Activated gamma-delta T cell treated with anti-CD3 and anti-CD28 coated beads, Interleukin-2, amount 50 U/mL, for 16 hours (primary cell): ENCODE results near the gene CNIH3.

Experiments
- DNase-seq: peaks from one replicate; pipeline ENCODE4 v3.0.0-alpha.2; 2020; ENCODE audit warnings: low read depth

CNIH3 gene

DNA sequence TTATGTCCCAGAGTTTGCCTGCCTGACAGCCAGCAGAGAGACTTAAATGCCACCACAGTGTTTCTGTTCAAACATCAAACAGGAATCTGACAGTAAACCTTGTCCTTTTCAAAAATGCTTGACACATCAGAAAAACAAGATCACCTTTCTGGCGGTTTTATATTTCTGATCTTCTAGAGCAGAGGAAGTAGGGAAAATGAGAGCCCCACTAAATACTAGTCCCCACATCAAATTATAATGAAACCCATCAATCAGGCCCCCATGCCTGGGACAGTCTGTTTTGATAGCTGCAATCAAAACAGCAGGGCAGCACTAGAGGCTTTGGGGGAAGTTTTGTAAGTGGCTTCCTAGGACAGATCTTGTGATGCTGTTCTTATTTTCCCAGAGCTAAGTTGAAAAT is 129.3 kb downstream of the CNIH3 start:
- no peak for DNase-seq

- no peak for DNase-seq
Observed at GRCh38 chr1:224745924-224746323, 129.8 kb downstream of the CNIH3 start.

DNA sequence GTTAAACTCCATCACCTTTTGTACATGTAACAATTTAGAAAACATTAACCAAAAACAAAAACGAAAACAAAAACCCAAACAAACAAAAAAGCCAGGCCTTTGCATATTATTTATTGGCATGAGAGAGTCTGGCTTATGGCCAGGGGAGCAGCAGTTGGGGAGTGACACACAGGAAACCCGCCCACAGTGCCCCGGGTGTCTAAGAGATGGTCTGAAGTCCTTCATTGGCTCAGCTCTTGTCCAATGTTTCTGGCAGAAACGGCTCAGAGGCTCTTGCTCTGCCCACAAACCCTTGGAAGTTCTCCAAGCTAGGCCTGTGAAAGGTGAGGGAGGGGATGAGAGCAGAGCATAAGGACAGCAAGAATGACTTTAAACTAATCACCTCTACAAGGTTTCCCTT is 131.5 kb downstream of the CNIH3 start:
- no peak for DNase-seq

GRCh38 chr1:224749916-224750315 is 133.8 kb downstream of the CNIH3 start:
- DNase-seq, result no peak

DNA sequence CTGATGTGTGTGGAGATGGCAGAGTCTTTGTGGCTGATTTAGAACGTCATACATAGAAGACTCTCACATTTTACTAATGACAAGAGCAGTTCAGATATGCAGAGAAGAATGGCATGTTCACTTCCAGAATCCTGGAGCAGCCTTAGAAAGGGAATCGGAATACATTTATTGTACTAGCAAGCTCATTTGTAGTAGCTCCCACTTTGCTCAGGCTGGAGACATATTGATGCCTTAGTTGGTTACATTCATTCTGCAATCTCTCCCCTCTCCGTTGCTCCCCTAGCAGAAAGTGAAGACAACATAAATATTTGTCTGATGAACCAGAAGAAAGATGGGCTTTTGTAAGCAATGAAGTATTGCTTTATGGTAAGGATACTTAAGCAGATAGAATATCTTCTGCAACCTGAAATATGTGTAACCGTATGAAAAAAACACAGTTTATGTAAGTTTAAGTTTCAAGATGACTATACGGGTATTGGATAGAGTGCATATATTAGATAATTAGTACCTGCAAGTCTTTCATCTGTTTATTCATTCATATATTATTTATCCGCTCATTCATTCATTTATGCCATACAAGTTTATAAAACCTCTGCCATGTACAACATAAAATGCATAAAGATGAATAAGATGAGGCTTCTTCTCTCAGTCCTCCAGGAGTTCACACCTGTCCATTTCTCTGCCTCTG is 135.7 kb downstream of the CNIH3 start:
- DNase-seq, result no peak

DNA sequence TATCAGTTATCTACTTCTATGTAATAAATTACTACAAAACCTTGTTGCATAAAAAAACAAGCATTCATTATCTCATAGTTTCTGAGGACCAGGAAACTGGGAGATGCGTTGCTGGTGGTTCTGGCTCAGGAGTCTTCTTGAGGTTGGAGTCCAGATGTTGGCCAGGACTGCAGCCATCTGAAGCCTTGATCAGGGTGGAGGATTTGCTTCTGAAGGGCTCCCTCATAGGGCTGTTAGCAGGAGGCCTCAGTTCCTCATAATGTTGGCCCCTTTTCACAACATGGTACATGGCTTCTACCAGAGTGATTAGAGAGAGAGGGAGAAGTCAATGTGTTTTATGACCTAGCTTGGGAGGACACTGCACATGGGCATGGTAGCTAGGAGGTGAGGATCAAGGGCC is 137.4 kb downstream of the CNIH3 start:
- DNase-seq, result no peak

- no peak for DNase-seq
Observed at GRCh38 chr1:224755586-224755985, 139.5 kb downstream of the CNIH3 start.

- no peak for DNase-seq
Observed at GRCh38 chr1:224757508-224757907, 141.4 kb downstream of the CNIH3 start.

- no peak for DNase-seq
Observed at GRCh38 chr1:224759135-224759534, 143.0 kb downstream of the CNIH3 start.

DNA sequence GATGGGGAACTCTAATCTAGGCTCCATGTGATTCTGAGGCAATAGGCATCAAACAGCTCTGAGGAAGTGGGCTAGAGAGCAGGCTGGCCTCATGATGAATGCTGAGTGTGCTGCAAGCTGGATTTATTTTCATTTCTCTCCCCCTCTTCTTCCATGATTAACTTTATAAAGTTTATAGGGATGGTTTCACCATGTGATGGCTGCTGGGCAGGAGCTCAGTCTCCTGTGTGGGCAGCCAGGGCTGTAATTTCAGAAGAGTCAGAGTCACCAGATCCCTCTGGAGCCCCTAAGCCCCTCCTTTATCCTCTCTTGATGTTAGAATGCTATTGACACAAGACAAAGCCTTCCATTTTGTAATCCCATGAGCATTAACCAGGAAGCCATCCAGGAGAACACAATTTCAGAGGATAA is 143.6 kb downstream of the CNIH3 start:
- DNase-seq, result no peak

DNA sequence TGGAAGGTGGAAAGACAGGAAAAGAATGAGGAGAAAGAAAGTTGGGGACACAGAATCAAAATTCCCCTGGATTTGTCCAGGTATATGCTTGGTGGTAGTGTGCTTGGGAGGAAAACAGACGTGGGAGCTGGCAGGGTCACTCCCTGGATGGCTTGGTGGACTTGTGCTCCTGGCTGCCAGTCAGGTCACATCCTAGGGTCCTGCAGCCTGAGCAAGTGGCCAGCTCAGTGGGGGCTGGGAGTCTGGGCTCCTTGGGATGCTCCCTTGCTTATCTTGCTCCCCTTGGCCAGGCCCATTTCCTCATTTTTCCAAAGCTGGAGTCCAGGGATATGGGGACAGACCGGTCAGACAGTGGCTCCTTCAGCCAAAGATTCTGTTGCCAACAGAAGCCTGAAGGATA is 144.0 kb downstream of the CNIH3 start:
- DNase-seq, result no peak

DNA sequence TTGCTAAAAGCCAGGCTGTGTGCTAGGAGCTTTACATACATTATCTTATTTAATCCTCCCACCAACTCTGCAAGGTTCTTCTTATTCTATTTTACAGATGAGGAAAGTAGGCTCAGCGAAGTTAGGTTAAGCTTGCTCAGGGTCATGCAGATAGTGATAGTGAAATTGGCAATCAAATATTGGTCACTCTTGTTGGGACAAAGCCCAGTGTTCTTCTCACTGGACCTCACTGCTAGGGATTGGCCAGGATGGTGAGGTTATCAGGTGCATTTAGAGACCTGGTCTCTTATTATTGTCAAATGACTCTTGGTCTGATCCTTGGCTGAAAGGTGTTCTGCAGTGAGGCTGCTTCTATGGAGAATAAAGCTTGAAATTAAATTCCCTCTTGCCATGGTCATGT is 145.1 kb downstream of the CNIH3 start:
- no peak for DNase-seq

DNA sequence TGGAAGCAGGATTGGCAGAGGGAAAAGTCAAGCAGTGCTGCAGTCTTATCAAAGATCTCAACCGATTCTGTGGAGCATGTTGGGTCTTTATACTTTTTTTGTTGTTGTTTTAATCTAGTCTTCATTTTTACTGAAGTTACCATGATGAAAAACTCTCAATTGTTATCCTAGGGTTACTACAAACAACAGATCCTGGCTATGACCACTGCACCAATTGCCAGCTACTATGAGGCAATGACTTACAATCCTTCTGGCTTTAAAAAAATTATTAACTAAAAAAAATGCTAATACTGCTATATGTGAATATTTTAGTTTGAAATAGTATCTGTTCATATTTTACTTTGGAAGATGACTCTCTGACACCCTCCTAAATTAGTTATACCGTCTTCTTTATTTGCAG is 145.9 kb downstream of the CNIH3 start:
- no peak for DNase-seq

- DNase-seq, result no peak
Observed at GRCh38 chr1:224762701-224763100, 146.6 kb downstream of the CNIH3 start.

DNA sequence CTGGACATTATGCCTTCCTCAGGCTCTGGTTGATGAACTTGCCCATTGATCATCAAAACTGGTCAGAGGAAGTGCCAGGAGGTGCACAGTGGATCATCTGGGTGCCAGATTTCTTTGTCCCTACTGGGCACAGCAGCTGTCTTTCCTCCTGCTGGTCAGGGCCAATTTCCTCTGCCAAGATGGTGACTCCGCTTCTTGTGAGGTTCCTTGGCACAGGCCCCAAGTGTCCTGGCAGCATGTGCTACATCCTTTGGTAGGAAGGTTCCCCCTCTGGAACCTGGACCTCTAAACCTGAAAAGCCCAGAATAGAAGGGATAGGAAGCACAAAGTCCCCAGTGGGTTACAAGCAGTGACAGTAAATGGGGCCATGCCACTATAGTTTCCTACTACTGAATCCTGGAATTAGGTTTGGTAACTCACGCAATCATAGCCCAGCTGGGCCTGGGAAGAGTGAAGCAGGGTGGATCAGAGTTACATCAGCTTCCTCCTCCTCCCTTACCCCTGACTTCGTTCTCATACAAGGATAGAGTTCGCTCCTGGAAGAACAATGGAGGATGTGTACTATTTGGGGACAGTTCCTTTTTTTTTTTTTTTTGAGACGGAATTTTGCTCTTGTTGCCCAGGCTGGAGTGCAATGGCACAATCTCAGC is 147.1 kb downstream of the CNIH3 start:
- no peak for DNase-seq

GRCh38 chr1:224766266-224766665 is 150.1 kb downstream of the CNIH3 start:
- DNase-seq, result no peak

- no peak for DNase-seq
Observed at GRCh38 chr1:224767031-224767430, 150.9 kb downstream of the CNIH3 start.

DNA sequence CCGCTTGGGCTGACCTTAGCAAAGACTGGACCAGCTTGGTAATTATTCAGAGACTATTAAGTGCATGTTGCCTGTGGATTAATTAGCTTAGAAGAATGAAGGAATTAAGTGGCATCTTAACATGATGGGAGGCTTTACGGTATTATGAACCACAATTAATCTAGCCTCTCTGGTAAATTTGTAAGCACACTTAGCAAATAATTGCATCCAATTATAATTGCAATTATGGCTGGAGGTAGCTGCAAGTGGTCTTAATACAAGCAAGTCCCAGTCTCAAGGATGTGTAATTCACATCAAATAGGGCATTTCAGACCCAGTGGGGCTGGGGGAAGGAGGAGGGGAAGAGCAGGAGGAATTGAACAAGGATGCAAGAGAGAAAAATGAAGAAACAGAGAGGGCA is 151.6 kb downstream of the CNIH3 start:
- DNase-seq, result no peak

DNA sequence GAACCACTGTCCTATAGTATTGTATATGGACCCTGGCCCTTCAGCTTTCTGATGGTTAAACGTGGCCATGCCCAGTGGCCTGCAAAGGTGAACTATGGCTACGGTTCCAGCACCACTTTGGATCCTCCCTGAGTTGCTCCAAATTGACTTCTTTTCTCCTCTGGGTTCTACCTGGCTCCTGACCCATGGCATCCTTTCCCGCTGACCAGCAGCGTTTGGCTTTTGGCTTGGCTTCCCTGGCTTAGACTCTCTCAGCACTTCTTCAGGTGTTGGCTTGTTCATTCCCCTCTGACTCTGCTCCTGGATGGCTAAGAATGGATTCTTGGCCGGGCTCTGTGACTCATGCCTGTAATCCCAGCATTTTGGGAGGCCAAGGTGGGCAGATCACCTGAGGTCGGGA is 152.9 kb downstream of the CNIH3 start:
- no peak for DNase-seq

GRCh38 chr1:224769452-224770335 is 153.6 kb downstream of the CNIH3 start:
- no peak for DNase-seq

DNA sequence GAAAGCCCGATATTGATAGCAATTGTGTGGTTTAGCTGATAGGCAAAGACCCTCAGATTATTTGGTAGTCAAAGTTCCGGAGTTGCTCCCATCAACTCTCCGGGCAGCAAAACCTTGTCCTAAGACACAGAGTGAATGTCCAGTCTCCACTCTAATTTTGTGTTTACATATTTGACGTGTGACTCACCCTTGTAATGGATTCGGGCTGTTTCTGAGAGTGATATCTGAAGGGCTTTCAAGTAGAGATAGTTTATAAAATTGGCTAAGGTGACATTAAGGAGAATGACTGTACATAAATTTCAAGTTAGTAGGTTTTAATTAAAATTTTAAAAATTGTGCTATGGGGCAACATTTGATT is 154.2 kb downstream of the CNIH3 start:
- DNase-seq, result no peak

DNA sequence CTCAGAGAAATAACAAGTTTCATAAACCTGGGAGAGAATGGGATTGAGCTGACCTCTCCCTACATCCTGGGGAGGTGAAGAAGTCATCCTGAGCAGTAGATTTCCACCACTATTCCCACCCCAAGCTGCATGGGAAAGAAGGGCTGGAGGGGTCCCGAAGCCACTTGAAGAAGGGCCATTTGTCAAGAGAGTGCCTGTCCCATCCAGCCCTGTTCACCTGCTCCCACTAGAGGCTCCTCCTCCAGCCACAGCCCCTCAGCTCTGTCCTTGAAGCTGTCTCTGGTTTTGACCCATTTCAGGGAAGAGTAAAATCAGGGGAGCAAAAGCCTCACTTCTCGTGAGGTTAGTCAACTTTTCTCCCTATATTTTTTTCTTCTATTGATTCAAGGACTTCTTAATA is 157.5 kb downstream of the CNIH3 start:
- no peak for DNase-seq

GRCh38 chr1:224774378-224774777 is 158.3 kb downstream of the CNIH3 start:
- DNase-seq, result no peak
